Spleen (tissue), 7 donors: ENCODE measurements around the gene AXIN2.

Experiments used
- POLR2AphosphoS5 ChIP-seq, 3 donors: sonication (generic); formaldehyde crosslinking; IDR thresholded peaks; one replicate each; pipeline ENCODE4 v1.5.1; 2017; ENCODE audit warnings: antibody characterized with exemption in 3 of 3
- TF ChIP-seq, protein P1 (sequence below), 11 experiments: fragments of 200-600 bp in 7 of 11; fragments of 450-650 bp in 4 of 11; sonication (generic) in 4 of 11; IDR thresholded peaks in 8 of 11; conservative IDR thresholded peaks in 3 of 11; 1 replicate in 7 of 11; 2 replicates in 4 of 11; pipeline versions ENCODE4 v1.4.0 to v1.8.0; 2016 to 2021; ENCODE audit warnings: antibody characterized with exemption in 11 of 11, inconsistent platforms in 4 of 11, mild to moderate bottlenecking in 1 of 11
- donor health status: DM: no; HTN: no; CAD: no; lungs with moderate emphysema.
- donor health status: DM: no; HTN: no; CAD: no.
- donor health status: DM: no; HTN: no; CAD: no.

DNA sequence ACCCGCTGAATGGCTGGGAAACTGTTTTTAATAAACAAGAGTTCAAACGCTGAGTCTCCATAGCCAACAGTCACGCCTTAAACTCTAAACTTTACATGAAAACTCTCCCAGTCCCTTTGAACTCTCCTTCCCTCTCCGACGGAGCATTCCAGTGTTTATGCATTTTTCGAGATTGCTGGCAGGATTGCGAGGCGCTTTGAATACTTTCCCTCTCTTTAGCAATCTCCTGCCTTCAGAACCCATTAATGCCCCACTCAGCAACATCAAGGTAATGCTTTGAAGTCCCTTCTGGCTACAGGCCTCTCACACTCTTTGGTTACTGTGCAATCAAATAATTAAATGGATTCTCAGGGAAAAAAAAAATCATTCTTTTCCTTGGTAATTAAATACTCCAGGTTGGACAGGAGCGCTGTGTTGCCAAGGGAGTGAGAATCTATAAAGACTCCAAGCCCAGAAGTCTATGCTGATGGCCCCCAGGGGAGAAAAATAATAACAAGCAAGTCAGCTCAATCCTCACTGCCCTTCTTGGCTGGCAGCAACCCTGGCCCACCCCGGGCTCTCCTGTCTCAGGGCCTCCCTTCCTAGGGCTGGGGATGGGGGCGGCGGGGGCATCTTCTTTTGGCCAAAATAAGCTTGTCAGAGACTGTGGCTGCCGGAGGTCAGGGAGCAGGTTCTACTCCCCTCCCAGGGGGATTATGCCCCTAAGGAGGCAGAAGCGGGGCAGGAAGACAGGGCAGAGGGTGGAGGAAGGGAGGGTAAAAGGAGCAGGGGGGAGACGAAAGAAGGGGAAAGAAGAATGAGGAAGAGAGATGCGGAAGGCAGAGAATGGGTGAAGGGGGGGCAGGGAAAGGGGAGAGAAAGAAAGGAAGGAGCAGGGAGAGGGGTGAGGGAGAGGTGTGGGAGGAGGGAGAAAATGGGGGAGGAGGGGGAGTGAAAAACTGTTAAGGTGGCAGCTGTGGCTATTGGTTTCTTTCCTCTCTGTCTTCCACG, 45.2 kb downstream of the AXIN2 start:
- TF ChIP-seq, protein P1, sequence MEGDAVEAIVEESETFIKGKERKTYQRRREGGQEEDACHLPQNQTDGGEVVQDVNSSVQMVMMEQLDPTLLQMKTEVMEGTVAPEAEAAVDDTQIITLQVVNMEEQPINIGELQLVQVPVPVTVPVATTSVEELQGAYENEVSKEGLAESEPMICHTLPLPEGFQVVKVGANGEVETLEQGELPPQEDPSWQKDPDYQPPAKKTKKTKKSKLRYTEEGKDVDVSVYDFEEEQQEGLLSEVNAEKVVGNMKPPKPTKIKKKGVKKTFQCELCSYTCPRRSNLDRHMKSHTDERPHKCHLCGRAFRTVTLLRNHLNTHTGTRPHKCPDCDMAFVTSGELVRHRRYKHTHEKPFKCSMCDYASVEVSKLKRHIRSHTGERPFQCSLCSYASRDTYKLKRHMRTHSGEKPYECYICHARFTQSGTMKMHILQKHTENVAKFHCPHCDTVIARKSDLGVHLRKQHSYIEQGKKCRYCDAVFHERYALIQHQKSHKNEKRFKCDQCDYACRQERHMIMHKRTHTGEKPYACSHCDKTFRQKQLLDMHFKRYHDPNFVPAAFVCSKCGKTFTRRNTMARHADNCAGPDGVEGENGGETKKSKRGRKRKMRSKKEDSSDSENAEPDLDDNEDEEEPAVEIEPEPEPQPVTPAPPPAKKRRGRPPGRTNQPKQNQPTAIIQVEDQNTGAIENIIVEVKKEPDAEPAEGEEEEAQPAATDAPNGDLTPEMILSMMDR (IDR thresholded peaks at IDR 0.05 in 8 of 11, conservative IDR thresholded peaks at IDR 0.05 in 3 of 11) = no peak
- no peak for TF ChIP-seq POLR2AphosphoS5 (IDR thresholded peaks at IDR 0.05)
